K562 (cell line): Measurements from ENCODE around the gene F12. TPM values are rescaled to one million over a fixed set of nuclear protein-coding genes. Genes with fewer than 3 reads are reported as not detected.

Source experiments
- IRF9 ChIP-seq: fragments of 450-650 bp; IDR thresholded peaks from 2 replicates; pipeline ENCODE4 v1.6.1; 2016; ENCODE audit warnings: missing biosample characterization, missing genetic modification characterization
- PATZ1 ChIP-seq: fragments of 250-450 bp; sonication (Bioruptor Pico); IDR thresholded peaks from 2 replicates; pipeline ENCODE4 v1.5.0; 2020; ENCODE audit warnings: mild to moderate bottlenecking, borderline replicate concordance
- SREBF1 ChIP-seq: fragments of 150-350 bp; IDR thresholded peaks from 2 replicates; pipeline ENCODE4 v1.6.1; 2014; ENCODE audit warnings: antibody characterized with exemption, low read depth, low read length, borderline replicate concordance
- SRF ChIP-seq, 2 experiments: fragments of 250-450, 450-650 bp in 1 of 2; sonication (Bioruptor Pico) in 1 of 2; sonication (generic) in 1 of 2; formaldehyde crosslinking; IDR thresholded peaks; 2 replicates each; pipeline versions ENCODE4 v1.5.0 to v1.5.1; 2020 to 2022; ENCODE audit warnings: mild to moderate bottlenecking in 1 of 2, missing genetic modification reagents in 1 of 2
- TBP ChIP-seq: optimal IDR thresholded peaks from 2 replicates; pipeline ENCODE3; 2011; ENCODE audit warnings: low read depth, low read length, improper control_type of control experiment
- ZBTB40 ChIP-seq, 2 experiments: fragments of 450-650 bp in 1 of 2; sonication (generic) in 1 of 2; formaldehyde crosslinking in 1 of 2; IDR thresholded peaks; 2 replicates each; pipeline versions ENCODE4 v1.7.1 to v1.9.0; 2016 to 2022; ENCODE audit warnings: inconsistent platforms in 1 of 2, mild to moderate bottlenecking in 1 of 2, missing genetic modification reagents in 1 of 2
- ZMIZ1 ChIP-seq, 2 experiments: fragments of 150-350 bp in 1 of 2; IDR thresholded peaks; 2 replicates each; pipeline ENCODE4 v1.6.1; 2012 to 2016; ENCODE audit warnings: low read depth in 2 of 2, low read length in 2 of 2, mild to moderate bottlenecking in 1 of 2, moderate library complexity in 1 of 2
- ZNF212 ChIP-seq: fragments of 450-650 bp; formaldehyde crosslinking; IDR thresholded peaks from 2 replicates; pipeline ENCODE4 v1.4.0; 2020; ENCODE audit warnings: mild to moderate bottlenecking
- polyA plus RNA-seq, 8 experiments: library from polyadenylated mRNA; depleted of rRNA in 4 of 8; stranded (reverse) in 5 of 8; unstranded in 3 of 8; fragments of >200 nt; fragmentation: Nextera tagmentation in 2 of 8; fragmentation: Illumina TruSeq in 1 of 8; extraction: Ambion mirVana in 2 of 8; extraction: Trizol in 1 of 8; gene quantifications; 2 replicates each; pipeline versions ENCODE4 v1.2.1 to v1.2.3, GENCODE V29; 2011 to 2014; ENCODE audit warnings: inconsistent platforms in 1 of 8, missing spikeins in 1 of 8
- total RNA-seq, 7 experiments: library from RNA; depleted of rRNA in 6 of 7; stranded (reverse); fragments of >200 nt in 6 of 7; fragmentation: Illumina TruSeq in 2 of 7; extraction: Trizol in 2 of 7; gene quantifications; 2 replicates each; pipeline versions ENCODE4 v1.2.1 to v1.2.3, GENCODE V29; 2011 to 2021; ENCODE audit warnings: low replicate concordance in 1 of 7

F12 gene
- total and polyA plus RNA-seq, 9 of the 15 experiments (the other 6 are each of a cell fraction or from before 2014, with no cell fraction given) = 0.59 to 18.3 (median 3.6) TPM

GRCh38 chr5:177366528-177367322, 42.6 kb downstream of the F12 start (continued):
- TF ChIP-seq SREBF1 = 0 out of 2 replicates have a peak, but pooled peaks have one; percentile 24
- TF ChIP-seq ZMIZ1 (IDR thresholded peaks at IDR 0.05; ENCODE audit: low read depth in 2 of 2, low read length in 2 of 2) = peak in 1 of 2 experiments; percentile 52; a peak in 1 of 4 replicates
- peak; percentile 51 for TF ChIP-seq TBP
- peak in 1 of 2 experiments; percentile 11; a peak in 1 of 4 replicates for TF ChIP-seq SRF (CRISPR knock-in tag; IDR thresholded peaks at IDR 0.05)
- TF ChIP-seq PATZ1 (CRISPR knock-in tag) = no peak
- 0 out of 2 replicates have a peak, but pooled peaks have one; percentile 60 for TF ChIP-seq ZBTB40 (IDR thresholded peaks at IDR 0.05)
- TF ChIP-seq ZBTB40 (CRISPR knock-in tag; IDR thresholded peaks at IDR 0.05) = no peak
- TF ChIP-seq ZNF212 = no peak
- TF ChIP-seq IRF9 (tag) = 0 out of 2 replicates have a peak, but pooled peaks have one; percentile 38
